GM12801 (cell line): ENCODE data around the gene GPR160.

ENCODE experiments used
- CTCF ChIP-seq: IDR thresholded peaks from one replicate; pipeline ENCODE4 v1.5.1; 2011; ENCODE audit warnings: control low read depth; ENCODE audit not compliant: insufficient read length; ENCODE audit errors: extremely low read depth

Gene GPR160

GRCh38 chr3:170012683-170013400 is 25.0 kb upstream of the GPR160 start:
- no peak for TF ChIP-seq CTCF

- no peak for TF ChIP-seq CTCF
These were observed 21.7 kb upstream of the GPR160 start for GRCh38 chr3:170016057-170016456.

GRCh38 chr3:170021083-170021482 is 16.7 kb upstream of the GPR160 start:
- TF ChIP-seq CTCF, result no peak

- no peak for TF ChIP-seq CTCF
These were observed 15.5 kb upstream of the GPR160 start for GRCh38 chr3:170022336-170022735.

- no peak for TF ChIP-seq CTCF
These were observed 14.6 kb upstream of the GPR160 start for GRCh38 chr3:170023165-170023564.

- TF ChIP-seq CTCF, result no peak
These were observed 13.2 kb upstream of the GPR160 start for GRCh38 chr3:170024581-170024980.

- no peak for TF ChIP-seq CTCF
These were observed 10.3 kb upstream of the GPR160 start for GRCh38 chr3:170027233-170028102.
